Measurements from ENCODE around the gene MXD1. TPM values are rescaled to one million over a fixed set of nuclear protein-coding genes. Genes with fewer than 3 reads are reported as not detected.

The MXD1 gene
- total RNA-seq, 1 experiment from 2014 or later: 6.5 TPM

GRCh38 chr2:69972822-69973221 is 57.9 kb downstream of the MXD1 start:
- TF ChIP-seq CTCF (IDR thresholded peaks at IDR 0.05): no peak
- no peak for TF ChIP-seq SIN3A (IDR thresholded peaks at IDR 0.05; ENCODE audit: borderline replicate concordance, insufficient read depth, low read depth, low read length)
- no peak for TF ChIP-seq POLR2AphosphoS5 (IDR thresholded peaks at IDR 0.05; ENCODE audit: low read depth, low read length)
- no peak for TF ChIP-seq REST (IDR thresholded peaks at IDR 0.05; ENCODE audit: insufficient read depth in 1 of 2, low read depth in 2 of 2, low read length in 1 of 2)
- no peak for TF ChIP-seq TCF7L2 (IDR thresholded peaks at IDR 0.05; ENCODE audit: low read depth, low read length)
- intact Hi-C loops (cut with micrococcal nuclease; ENCODE audit: unreplicated experiment) (no loop called here), in situ Hi-C loops (cut with HindIII; ENCODE audit: low pct_unique_long_range_greater_than_20kb, low sequenced_read_pairs) (no loop called here)
- no peak for ATAC-seq
- CTCF ChIA-PET: interaction anchor here (0.6 kb wide), 1 partner anchor 321 kb away, joined by 3 read pairs; the partner anchor contains the start of gene SNRPG
- no peak overlapping the region for H3K27ac ChIP-seq (ENCODE audit: low read length)
- H3K27me3 ChIP-seq (ENCODE audit: control insufficient read depth, insufficient read depth, low read length): no peaks in the 10 kb centered on the region
- no peaks in the 10 kb centered on the region for H3K9me3 ChIP-seq (ENCODE audit: control insufficient read depth, insufficient read depth, low read depth, low read length)
- no peaks in the 10 kb centered on the region for H3K36me3 ChIP-seq (ENCODE audit: control insufficient read depth, insufficient read depth, low read length)
- H3K4me1 ChIP-seq (ENCODE audit: control insufficient read depth, insufficient read depth, low read length): no peaks in the 10 kb centered on the region
- POLR2A ChIA-PET: no interaction called here
- H3K4me3 ChIP-seq (ENCODE audit: low read depth in 2 of 2, low read length in 2 of 2): no peak overlapping the region
- DNase-seq (ENCODE audit: low read depth, low spot score): no peak
- no TSS peak for BruUV-seq (replicated peaks)

GRCh38 chr2:69973335-69973735 is 58.4 kb downstream of the MXD1 start:
- no peak for ATAC-seq
- POLR2A ChIA-PET: no interaction called here
- no peaks in the 10 kb centered on the region for H3K4me1 ChIP-seq (ENCODE audit: control insufficient read depth, insufficient read depth, low read length)

More at GRCh38 chr2:69973335-69973735, 58.4 kb downstream of the MXD1 start:
- Histone ChIP-seq H3K4me3 (ENCODE audit: low read depth in 2 of 2, low read length in 2 of 2) (no peak overlapping the region), H3K27me3 (ENCODE audit: control insufficient read depth, insufficient read depth, low read length) (no peaks in the 10 kb centered on the region), H3K9me3 (ENCODE audit: control insufficient read depth, insufficient read depth, low read depth, low read length) (no peaks in the 10 kb centered on the region), H3K27ac (ENCODE audit: low read length) (no peak overlapping the region), H3K36me3 (ENCODE audit: control insufficient read depth, insufficient read depth, low read length) (no peaks in the 10 kb centered on the region)
- in situ Hi-C loops (cut with HindIII; ENCODE audit: low pct_unique_long_range_greater_than_20kb, low sequenced_read_pairs) (no loop called here), intact Hi-C loops (cut with micrococcal nuclease; ENCODE audit: unreplicated experiment) (no loop called here)
- BruUV-seq (replicated peaks): no TSS peak
- DNase-seq (ENCODE audit: low read depth, low spot score): no peak
- CTCF ChIA-PET: no interaction called here
- TF ChIP-seq REST (IDR thresholded peaks at IDR 0.05; ENCODE audit: insufficient read depth in 1 of 2, low read depth in 2 of 2, low read length in 1 of 2) (no peak), SIN3A (IDR thresholded peaks at IDR 0.05; ENCODE audit: borderline replicate concordance, insufficient read depth, low read depth, low read length) (no peak), CTCF (IDR thresholded peaks at IDR 0.05) (no peak), POLR2AphosphoS5 (IDR thresholded peaks at IDR 0.05; ENCODE audit: low read depth, low read length) (no peak), TCF7L2 (IDR thresholded peaks at IDR 0.05; ENCODE audit: low read depth, low read length) (no peak)
